Measurements from ENCODE around the gene ESR1.

Gene ESR1

DNA sequence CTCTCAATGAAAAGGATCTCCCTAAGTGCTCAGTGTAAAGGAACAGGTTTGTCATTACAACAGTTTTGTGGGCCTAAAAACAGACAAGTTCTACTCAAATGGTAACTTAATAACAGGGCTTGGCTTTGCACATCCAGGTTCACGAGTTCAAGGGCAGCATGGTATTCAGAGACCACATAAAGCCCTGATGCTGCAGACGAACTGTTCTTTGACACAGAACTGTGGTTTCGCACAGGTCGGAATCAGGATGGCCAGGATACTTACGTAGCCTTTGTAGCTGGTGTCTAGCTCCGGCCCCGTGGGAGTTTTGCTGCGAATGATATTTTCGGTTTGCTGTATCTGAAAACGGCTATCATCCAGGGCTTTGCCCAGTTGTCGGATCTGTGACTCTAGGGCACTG lies 335.9 kb downstream of the ESR1 start:
- DNase-seq = no peak

DNA sequence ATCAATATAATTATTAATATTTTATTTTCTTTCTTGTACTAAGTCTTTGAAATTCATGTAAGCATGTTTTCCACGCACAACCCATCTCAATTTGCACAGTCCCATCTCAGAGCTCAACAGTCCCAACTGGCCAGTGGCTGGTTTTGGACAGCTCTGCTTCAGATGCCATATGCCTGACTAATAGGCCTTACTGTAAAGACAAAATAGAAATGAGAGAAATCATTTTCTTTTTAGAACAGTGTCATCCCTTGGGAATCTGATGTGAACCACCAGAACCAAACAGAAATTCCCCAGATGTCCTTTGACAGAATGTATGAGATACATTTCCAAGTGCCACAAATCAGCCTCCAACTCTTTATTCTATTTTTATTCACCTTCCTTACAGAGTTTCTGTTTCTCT lies 338.9 kb downstream of the ESR1 start:
- DNase-seq = no peak

DNA sequence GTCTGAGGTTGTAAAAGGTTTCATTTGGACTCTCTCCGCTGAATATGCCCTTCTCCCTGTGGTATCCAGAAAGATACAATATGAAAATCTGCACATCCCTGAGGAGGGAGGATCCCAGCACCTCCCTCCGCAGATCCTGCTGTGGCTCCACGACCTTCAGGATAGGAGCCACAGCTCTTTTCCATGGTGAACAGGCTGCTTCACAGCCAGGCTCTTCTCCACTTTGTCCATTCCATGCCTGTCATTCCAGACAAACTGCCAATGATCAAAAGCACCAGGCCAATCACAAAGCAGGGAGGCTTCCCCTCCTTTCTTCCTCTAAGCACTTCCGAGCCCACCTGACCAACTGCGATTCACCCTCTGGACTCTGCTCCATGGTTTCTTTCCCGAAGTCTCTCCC lies 339.8 kb downstream of the ESR1 start:
- DNase-seq = no peak

DNA sequence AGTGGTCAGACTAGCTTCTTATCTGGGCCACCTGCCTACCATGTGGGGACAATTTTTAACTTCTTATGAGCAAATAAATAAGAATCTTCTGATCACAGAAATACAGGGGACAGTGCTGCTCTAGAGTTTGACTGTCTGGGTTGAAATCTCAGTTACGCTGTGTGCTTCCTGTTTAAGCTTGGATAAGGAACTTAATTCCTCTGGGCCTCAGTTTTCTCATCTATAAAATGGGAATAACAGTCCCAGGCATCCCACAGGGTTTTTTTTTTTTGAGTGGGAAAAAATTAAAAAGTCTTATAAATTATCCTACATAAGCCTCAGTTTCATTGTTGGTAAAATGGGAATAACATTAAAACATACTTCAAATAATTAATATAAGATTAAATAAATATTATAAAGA lies 340.9 kb downstream of the ESR1 start:
- DNase-seq = no peak

DNA sequence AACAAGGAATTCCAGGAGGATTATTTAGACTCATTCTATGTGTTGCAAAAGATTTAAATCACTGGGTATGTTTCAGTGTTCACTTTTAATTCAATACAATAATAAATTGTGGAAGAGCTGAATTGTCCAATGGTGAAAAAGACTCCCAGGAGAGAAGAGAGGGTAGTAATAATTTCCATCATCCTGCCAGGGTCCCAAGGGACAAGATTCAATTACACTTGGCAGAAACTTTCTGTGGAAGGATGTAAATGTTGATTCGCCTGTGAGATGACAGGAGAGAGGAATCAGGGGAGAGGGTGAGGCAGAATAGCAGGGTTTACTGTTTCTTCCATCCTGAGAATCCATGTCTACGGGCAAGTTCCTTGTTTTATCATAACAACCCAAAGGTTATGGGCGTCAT lies 342.7 kb downstream of the ESR1 start:
- no peak for DNase-seq

DNA sequence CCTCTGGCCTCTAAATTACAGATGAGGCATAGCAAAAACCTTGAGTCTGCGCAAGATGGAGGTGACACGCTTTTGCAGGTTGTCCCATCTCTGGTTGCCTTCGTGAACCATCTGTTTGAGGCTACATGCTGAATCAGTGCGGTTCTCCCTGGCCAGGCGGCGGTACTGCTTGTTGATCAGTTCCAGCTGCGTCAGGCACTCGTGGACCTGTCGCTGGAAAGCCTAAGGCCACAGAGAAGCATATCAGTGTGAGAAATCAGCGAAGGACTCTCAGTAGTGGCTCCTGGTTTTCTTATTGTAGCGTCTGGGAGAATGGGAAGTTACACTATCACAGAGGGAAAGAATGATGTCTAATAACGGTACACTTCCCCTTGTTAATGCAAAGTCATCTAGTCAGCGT lies 344.4 kb downstream of the ESR1 start:
- no peak for DNase-seq

DNA sequence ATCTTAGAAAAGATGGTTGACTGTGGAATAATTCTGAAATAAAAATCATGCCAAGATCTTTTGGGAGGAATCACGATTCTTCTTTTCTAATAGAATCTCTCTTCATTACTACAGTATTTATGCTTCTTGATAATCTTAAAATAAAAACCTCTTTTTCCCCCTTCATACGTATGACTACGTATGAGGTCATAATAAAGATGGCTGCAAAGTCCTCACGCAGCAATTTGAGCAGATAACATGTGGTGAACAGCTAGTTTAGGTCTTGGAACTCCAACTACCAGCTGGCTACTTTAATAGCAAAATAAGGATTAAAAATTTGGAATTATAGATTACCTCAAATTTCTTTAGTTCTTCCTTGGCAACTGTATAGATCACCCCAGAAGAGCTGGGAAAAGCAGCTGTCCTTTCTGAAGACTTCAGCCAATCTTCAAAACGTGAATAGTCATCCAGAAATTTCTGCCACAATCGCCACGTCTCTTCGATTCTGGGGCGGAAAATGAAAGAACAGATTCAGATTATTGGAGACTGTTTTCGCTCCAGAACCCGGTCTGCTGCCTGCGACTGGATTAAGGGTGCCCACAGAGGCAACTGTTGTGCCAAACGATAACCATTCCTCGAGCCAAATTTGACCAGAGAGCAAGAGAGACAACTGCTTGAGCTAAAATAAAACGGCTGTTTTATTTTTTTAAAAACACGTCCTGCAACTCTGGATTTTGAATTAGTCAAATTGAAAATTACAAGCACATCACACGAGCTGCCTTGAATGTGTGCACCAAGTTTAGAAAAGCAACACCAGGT lies 347.3 kb downstream of the ESR1 start:
- DNase-seq = no peak

DNA sequence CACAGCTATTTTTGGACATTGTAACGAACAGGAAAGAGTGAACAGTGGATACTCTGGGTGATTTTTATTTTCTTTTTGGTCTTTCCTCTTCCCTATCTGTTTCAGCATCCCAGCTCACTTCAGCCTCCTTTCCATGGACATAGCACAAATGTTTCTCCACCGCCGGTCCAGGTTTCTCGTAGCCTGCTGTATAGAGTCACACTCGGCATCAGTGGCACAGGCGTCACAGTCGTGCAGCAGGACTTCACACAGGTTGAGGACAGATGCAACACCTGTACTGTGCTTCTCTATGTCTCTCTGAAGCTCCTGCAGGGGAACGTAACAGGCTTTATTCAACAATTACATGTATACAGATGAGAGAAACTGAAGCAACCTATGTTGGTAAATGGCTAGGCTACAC lies 348.3 kb downstream of the ESR1 start:
- DNase-seq = no peak

DNA sequence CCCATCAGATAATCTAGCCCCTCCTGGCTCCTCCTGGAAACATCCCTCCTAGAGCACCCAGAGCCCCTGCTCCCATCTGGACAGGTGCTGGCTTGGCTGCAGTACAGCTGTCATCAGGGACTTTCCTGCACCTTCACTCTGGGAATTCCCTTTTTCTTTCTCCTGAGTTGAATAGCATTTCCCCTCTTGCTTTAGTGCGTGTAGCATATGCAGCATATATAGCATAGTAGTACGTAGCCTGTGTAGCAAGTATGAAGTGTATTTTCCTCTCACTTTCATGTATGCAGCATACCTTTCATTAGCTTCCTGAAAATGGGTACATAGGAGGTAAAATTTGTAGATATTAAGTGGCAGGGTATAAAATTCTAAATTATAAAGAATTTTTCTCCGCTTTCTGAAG lies 352.9 kb downstream of the ESR1 start:
- DNase-seq = no peak

DNA sequence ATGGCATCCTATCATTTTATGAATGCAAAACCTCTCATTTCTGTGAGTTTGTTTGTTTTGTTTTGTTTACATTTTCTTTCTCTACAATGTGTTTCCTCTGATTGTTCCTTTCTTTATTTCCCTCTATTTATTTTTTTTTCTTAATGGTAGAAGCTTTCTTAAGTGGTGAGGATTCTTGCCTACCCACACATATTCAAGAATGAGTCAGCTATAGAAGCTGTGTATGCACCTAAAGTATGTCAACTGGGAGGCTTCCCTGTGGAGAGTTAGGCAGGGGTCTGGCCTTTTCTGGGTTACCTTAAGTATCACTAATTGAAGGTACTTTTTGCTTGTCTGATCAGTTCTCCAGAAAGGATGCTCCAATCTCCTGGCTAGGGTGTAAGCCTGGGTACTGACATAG lies 354.0 kb downstream of the ESR1 start:
- no peak for DNase-seq

DNA sequence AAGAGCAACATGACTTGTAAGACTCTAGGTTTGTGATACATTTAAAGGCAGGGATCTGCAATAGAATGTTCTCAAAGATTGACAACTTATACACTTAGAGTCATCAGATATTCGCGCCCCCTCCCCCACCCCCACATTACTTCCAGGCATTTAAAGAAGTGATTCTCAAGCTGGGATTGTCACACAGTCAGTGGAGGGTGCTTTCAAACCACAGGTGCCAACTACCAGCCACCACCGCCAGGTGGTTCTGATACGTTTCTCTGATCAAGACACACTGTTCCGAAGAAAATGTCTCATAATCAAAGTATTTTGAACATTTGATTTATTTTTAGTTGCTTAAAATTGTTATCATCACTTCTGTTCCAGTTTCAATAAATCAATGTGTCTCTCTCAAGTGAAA lies 357.5 kb downstream of the ESR1 start:
- no peak for DNase-seq

DNA sequence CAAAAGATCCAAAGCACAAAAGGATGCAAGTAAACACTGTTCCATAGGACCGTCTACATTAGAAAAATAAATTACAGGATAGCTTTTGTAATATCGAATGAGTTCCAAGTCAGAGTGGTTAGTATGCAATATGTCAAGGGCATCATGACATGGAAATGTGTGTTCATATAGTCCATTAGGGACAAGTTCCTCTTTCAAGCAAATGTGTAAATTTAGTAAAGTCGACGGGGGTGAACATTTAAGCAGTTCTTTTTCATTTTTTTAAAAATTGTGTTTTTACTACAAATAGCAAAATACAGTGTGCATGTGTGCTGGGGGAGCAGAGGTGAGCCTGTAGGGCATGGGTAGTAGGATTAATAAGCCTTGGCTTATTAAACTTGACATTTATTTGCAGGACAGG lies 359.0 kb downstream of the ESR1 start:
- DNase-seq = no peak

DNA sequence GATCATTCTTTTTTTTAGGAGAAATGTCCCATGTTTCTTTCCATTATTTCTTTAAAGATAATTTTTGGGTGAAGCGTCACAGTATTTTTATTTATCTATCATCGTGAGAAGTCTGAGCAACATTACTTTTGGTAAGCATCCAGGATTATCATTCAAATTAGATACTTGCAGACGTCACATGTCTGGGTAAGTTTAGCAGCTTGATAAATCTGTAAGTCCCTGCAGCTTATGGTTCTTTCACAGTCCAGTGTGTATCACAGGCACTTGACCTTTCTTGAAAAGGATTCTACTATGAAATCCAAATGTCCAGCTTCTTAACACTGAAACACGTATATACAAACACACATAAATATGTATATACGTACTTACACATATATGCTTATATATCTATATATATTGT lies 359.4 kb downstream of the ESR1 start:
- DNase-seq = no peak

DNA sequence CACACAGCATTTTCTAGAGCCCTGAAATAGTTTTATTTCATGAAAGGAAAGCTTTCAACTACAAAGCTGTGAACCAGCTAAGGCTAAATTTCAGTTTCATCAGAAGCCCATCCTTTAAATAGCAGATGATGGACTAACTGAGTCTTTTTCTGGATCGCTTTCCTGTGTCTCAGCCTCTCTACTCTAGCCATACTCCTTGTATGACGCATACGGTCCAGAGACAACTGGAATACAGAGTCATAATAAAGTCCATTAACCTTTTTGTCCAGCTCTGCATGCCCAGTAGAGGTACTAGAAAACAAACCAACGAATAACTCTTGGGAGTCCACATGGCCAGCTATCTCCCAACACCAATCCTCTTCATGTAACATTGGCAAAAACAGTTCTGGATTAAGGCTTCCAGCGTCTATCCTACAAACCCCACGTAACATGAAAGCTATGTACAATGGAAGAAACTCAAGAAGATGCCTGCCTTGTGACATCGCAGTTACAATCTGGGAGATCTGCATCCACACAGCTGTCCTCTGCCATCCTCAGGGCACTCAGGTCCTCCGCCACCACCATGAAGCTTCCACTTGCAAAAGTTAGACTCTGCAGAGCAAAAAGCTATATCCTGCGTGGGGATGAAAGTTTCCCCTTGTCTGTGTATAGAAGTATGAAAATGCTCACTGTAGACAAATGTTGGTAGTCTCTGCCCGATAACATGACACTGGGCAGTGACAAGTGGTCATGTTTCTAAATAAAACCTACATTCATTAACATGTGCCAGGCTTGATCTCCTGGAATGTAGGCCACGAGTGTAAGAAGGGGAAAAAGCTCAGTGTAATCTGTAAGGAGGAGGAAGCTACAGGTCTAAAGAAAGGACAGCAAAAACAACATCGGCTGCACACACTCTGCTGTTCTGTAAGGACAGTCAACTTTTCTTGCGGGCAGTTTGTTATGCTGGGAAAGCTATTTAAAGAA lies 360.4 kb downstream of the ESR1 start:
- no peak for DNase-seq

DNA sequence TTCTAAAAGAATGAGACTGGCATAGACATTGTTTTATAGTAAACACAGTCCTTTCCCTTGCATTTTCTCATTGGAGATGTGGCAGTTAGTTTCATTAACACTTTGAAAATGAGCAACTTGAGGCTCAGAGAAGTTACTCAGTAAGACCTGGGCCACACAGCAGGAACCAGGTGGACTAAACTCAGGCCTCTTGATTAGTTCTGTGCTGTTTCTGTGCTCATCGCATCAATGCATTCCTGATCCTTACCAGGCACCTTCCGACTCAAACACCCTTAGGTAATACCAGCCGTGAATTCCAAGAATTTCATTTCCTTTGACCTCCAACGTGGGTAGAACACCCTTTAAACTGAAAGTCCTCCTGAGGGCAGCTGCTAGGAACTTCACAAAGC lies 362.8 kb downstream of the ESR1 start:
- no peak for DNase-seq

DNA sequence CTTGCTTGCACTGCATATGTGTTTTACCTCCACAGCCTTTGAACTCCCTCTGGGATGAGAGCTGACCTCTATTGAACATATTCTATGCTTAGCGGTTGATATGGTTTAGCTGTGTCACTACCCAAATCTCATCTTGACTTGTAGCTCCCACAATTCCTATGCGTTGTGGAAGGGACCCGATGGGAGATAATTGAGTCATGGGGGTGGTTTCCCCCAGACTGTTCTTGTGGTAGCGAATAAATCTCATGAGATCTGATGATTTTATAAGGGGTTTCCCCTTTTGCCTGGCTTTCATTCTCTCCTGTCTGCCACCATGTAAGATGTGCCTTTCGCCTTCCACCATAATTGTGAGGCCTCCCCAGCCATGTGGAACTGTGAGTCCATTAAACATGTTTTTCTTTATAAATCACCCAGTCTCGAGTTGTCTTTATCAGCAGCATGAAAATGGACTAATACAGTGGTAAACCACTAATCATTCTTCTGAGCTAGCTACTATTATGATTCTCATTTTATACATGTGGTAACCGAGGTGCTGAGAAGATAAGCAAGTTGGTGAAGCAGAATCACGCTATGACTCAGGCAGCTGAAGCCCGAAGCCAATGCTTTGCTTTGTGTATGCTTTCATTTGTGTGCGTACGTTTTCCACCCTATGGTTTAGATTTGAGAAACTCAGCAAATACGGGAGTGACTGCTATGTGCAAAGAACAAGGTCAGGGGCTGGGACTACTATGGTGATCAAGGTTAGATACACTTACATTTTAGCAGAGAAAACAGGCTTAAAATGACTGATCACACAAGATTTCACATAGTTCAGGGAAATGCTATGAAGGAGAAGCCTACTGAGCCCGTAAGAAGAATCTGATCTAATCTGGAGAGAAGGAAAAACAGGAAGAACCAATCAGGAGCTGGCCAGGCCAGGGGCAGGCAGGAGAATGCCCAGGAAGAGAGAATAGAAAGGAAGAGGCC lies 363.5 kb downstream of the ESR1 start:
- DNase-seq = no peak

DNA sequence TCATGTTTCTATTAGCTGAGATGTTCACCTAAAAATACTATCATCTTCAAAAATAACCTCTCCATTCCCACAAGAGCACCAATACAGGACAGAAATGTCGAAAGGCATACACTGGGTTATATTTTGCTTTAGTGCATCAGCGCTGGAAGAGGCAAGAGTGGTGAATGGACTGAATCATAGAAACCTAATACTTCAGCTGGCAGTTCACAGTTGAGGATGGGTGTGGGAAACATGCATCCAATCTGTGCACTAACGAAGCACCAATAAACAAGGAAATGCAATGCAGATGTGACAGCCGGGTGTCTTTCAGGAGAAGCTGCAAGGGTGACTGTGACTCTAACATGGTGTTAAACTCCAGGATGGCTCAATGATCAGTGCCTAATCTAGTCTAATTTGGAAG lies 365.8 kb downstream of the ESR1 start:
- no peak for DNase-seq

DNA sequence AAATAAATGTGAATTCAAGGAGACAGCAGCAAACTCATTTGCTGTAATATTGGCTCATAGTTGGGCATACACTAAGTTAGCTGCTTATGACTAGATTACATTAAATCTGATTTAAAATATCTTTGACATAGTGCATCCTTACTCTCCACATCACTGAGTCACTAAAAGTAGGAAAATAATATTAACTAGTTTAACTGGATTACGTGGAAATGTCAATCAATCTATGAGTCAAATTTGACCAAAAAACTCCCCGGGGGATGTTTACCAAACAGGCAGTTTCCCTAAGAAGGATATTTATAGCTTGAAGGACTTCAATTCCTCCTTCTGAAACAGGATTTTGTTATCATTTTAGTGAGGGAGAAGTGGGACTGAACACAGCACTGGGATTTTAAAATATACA lies 366.5 kb downstream of the ESR1 start:
- no peak for DNase-seq

DNA sequence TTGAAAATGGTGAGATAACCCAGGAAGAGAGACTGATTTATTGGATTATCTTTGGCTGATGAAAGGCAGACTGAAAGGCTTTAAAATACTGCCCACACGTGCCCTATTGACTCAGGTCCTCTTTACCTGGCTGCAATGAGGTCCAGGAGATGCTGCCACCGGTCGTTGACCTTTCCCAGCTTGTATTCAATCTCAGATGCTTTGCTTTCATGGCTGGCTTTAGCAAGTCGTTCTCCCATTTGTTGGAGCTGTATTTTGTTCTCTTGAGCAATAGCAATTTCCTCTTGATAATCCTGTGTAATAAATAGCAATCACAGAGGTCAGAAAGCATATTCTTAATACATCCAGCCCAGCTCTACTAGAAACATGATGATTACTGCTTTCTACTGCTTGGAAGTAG lies 368.8 kb downstream of the ESR1 start:
- no peak for DNase-seq
